NCI-H1105 (cell line): ENCODE data around the gene MYOZ1.
"Not testable (repeated sequence)": the region's sequence is repeated elsewhere in the genome, so short reads cannot be mapped to it uniquely, and the experiment has no call there.

Experiments used
- DNase-seq: peaks from one replicate; lab custom pipeline; 2025; lab: John Stamatoyannopoulos, UW

MYOZ1 gene

GRCh38 chr10:73647875-73648651 lies 6.8 kb upstream of the MYOZ1 start:
- DNase-seq = no peak

- peak; percentile 79 for DNase-seq
Measured at GRCh38 chr10:73647211-73647874, 6.1 kb upstream of the MYOZ1 start.

- DNase-seq = no peak
Measured at GRCh38 chr10:73646598-73647041, 5.3 kb upstream of the MYOZ1 start.

- DNase-seq = no peak
Measured at GRCh38 chr10:73645251-73645650, 4.0 kb upstream of the MYOZ1 start.

- DNase-seq = no peak
Measured at GRCh38 chr10:73644767-73645166, 3.5 kb upstream of the MYOZ1 start.

GRCh38 chr10:73644015-73644743 lies 2.9 kb upstream of the MYOZ1 start:
- peak; percentile 8 for DNase-seq

GRCh38 chr10:73643362-73643761 lies 2.1 kb upstream of the MYOZ1 start:
- no peak for DNase-seq

- no peak for DNase-seq
Measured at GRCh38 chr10:73639286-73639685, 2.0 kb downstream of the MYOZ1 start.

- no peak for DNase-seq
Measured at GRCh38 chr10:73635781-73636180, 5.5 kb downstream of the MYOZ1 start.

GRCh38 chr10:73634421-73634820 lies 6.9 kb downstream of the MYOZ1 start:
- DNase-seq = no peak

GRCh38 chr10:73629165-73629564 lies 12.1 kb downstream of the MYOZ1 start:
- DNase-seq = no peak

- DNase-seq = no peak
Measured at GRCh38 chr10:73628405-73628804, 12.9 kb downstream of the MYOZ1 start.

GRCh38 chr10:73627300-73627699 lies 14.0 kb downstream of the MYOZ1 start:
- DNase-seq = no peak

GRCh38 chr10:73625884-73626752 lies 15.2 kb downstream of the MYOZ1 start:
- DNase-seq = peak; percentile 90

GRCh38 chr10:73625004-73625883 lies 16.0 kb downstream of the MYOZ1 start:
- DNase-seq = peak; percentile 4

GRCh38 chr10:73623056-73623455 lies 18.2 kb downstream of the MYOZ1 start:
- no peak for DNase-seq

- DNase-seq = not testable (repeated sequence)
Measured at GRCh38 chr10:73620974-73621373, 20.3 kb downstream of the MYOZ1 start.

GRCh38 chr10:73617143-73617542 lies 24.1 kb downstream of the MYOZ1 start:
- not testable (repeated sequence) for DNase-seq

GRCh38 chr10:73614720-73615119 lies 26.6 kb downstream of the MYOZ1 start:
- no peak for DNase-seq

- no peak for DNase-seq
Measured at GRCh38 chr10:73609116-73609515, 32.2 kb downstream of the MYOZ1 start.

GRCh38 chr10:73601486-73601921 lies 39.8 kb downstream of the MYOZ1 start:
- DNase-seq = no peak
